ENCODE data around the gene RGS3. TPM values are rescaled to one million over a fixed set of nuclear protein-coding genes. Genes with fewer than 3 reads are reported as not detected.

The RGS3 gene
- 200 and 229 TPM in 2 replicates for total RNA-seq

GRCh38 chr9:113463418-113464285, at the start of gene RGS3:
RGS3 (plus strand) TSS chr9:113463727; CDS start chr9:113463803, 76 bp downstream.

Other genes with a start within 250 kb of the RGS3 start
- 21.8 and 22.0 TPM in 2 replicates for gene FKBP15, start 242.4 kb upstream of the RGS3 start, total RNA-seq
- gene SLC31A1, start 242.2 kb upstream of the RGS3 start, total RNA-seq: 18.5 and 19.0 TPM in 2 replicates
- 56.0 and 58.9 TPM in 2 replicates for gene CDC26, start 188.2 kb upstream of the RGS3 start, total RNA-seq
- gene PRPF4, start 188.1 kb upstream of the RGS3 start, total RNA-seq: 22.1 and 29.7 TPM in 2 replicates
- gene RNF183, start 160.4 kb upstream of the RGS3 start, total RNA-seq: not detected in 2 replicates
- 2.1 and 2.9 TPM in 2 replicates for gene WDR31, start 123.5 kb upstream of the RGS3 start, total RNA-seq
- gene BSPRY, start 114.2 kb upstream of the RGS3 start, total RNA-seq: not detected in 2 replicates
- gene HDHD3, start 86.7 kb upstream of the RGS3 start, total RNA-seq: 2.9 and 5.9 TPM in 2 replicates
- gene ALAD, start 62.4 kb upstream of the RGS3 start, total RNA-seq: 25.7 and 27.1 TPM in 2 replicates
- 33.9 and 47.6 TPM in 2 replicates for gene POLE3, start 53.1 kb upstream of the RGS3 start, total RNA-seq
- 0.40 and 0.44 TPM in 2 replicates for gene C9orf43, start 53.0 kb upstream of the RGS3 start, total RNA-seq

Data from aortic smooth muscle cell (primary cell).